HG03378 (cell line): ENCODE results near the gene EFTUD2.

Experiments used
- ATAC-seq: cut with Tn5 transposase; IDR thresholded peaks from one replicate; pipeline ENCODE4 v1.9.1; 2021; ENCODE audit warnings: mild to moderate bottlenecking, moderate library complexity; ENCODE audit not compliant: unreplicated experiment

The EFTUD2 gene

GRCh38 chr17:44911133-44912001 lies 12.1 kb upstream of the EFTUD2 start:
- ATAC-seq, result no peak

GRCh38 chr17:44910231-44911106 lies 11.2 kb upstream of the EFTUD2 start:
- ATAC-seq, result no peak

DNA sequence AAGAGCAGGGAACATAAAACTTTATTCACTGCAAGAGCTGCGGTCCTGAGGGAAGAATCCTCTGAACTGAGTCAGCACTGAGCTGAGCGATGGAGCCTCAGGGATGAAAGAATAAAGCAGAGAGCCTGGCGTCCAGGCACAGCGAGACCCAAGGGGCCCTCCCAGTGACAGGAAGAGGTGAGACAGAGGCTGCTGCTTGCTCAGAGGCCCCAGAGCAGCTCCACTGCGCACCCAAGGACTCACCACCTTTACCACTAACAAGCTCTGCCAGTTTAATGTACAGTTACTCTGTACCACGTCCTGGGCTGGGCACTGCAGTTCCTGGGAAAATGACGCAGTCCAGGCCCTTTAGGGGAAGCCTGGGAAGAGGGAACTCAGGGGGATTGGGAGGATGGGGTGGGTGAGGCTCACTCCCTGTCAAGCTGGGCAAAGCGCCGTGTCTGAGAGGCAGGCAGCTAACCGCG lies 10.5 kb upstream of the EFTUD2 start:
- ATAC-seq, result no peak

DNA sequence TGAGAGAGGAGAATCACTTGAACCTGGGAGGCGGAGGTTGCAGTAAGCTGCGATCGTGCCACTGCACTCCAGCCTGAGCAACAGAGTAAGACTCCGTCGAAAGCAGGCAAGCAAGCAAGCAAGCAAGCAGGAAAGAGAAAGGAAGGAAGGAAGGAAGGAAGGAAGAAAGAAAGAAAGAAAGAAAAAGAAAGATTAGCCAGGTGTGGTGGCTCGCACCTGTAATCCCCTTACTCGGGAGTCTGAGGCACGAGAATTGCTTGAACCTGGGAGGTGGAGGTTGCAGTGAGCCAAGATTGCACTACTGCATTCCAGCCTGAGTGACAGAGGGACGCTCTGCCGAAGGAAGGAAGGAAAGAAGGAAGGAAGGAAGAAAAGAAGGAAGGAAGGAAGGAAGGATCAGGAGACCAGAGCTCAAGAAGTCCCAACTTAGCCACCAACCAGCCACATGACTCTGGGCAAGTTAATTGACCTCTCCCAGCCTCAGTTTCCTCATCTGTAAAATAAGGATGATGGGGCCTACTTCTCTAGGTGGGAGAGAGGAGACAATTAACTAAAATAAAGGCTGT lies 9.6 kb upstream of the EFTUD2 start:
- ATAC-seq, result no peak

- ATAC-seq, result no peak
Observed at GRCh38 chr17:44907729-44908470, 8.7 kb upstream of the EFTUD2 start.

DNA sequence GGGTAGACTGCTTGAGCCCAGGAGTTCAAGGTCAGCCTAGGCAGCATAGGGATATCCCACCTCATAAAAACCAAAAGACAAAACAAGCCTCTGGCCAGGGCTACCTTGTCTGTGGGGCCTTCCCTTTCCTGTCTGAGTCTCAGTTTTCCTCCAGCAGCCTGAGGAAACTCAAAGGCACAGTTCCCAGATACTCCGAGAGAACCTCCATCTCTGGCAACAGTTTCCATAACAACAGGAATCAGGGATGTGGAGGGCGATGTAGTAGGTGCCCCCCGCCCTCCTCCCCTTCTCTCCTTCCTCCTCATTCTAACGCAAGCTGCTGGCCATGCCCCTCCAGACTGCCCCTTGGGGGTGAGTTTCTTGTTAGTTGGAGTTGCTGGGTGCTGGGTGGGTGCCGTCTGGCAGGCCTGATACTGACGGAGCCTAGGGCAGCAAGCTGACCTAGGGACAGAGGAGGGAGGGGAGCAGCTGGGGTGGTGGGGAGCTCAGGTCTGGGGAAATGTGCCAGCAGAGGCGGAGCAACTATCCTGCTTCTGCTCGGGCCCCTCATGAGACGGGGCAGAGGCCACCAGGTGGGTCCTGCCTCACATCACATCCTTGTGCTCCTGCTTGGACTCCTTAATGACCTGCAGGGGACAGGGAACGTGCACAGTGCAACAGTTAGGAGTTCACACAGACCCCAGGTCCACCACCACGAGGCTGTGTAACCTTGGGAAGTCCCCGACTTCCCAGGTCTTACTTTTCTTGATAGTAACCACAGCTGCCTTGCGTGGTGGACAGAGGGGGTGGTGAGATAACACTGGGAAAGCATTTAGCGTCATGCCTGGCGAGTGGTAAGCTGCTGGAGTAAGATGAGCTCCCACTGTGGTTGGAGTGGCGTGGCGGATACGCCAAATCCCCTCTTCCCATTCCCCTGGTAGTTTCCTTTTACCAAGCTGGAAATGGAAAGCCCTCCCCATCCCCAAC lies 7.8 kb upstream of the EFTUD2 start:
- no peak for ATAC-seq

DNA sequence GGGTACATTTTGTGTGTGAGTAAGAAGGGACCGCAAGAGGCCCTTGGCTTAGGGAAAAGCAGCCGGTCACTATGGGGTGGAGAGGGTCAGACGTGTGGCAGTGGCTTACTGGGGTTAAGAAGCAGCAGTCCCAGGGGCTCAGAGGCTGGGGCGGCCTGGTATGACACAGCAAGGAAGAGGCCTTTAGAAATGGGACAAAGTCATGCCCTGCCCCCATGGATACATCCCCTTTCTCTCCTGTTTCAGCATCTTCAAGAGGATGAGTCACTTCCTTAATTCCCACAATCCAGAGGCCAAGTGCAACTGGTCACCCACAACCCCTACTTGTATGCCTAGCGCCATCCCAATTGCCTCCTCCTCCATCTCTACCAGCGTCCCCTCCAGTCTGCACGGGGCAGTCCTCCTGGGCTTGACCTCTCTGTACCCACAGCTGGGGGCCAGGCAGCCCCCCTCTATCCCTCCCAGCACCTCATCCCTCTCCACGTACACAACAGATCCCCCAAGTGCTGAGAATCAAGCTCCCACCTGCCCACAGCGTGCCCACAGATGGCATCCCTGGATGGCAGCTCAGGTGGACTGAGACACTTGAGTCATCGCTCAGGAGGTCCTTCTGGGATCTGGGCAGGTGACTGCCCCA lies 6.9 kb upstream of the EFTUD2 start:
- no peak for ATAC-seq

DNA sequence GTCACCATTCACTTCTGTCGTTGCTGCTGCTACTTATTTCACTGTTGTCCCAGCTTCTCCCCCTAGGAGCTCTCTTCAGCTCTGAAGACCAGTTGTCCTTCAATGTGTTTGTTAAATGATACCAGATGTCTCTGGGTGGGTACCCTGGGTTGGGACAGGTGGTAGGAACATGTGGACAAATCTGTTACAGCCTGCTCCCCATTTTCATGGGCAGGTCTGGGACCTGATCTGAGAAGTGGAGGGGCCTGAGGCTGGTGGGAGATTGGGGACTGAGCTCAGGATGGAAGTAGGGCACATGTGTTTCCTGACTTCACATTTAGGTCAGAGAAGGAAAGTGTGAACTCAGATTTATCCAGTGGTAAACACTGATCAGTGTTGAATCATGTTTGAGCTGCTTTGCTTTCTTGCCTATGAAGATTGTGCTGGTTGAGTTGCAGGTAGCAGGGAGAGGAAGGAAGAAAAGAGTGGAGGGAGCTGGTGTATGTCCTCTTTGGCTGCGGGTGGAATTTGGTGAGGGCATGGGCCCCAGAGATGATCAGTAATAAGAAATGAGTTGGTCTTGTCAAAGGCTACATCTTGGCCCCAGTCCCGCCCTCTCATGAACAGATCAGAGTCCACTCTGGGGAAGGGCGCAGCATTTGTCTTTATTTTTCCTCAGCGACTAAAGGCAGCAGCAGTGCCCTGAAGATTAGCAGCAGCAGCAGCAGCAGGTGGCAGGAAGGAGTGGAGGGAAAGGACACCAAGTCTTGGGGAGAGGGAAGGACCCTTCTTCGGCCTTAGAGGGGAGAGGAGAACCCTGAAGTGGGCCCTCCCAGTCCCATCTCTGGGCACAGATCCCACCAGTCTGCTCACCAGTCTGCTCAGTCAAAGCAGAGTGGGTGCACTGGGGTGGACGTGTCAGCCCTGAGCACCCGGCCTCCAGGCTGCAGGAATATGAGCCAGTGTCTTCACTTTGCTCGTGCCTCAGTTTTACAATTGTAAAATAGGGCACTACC lies 6.1 kb upstream of the EFTUD2 start:
- no peak for ATAC-seq

- no peak for ATAC-seq
Observed at GRCh38 chr17:44904001-44904984, 5.0 kb upstream of the EFTUD2 start.

- ATAC-seq, result no peak
Observed at GRCh38 chr17:44903012-44903685, 3.9 kb upstream of the EFTUD2 start.

GRCh38 chr17:44902135-44902760 lies 3.0 kb upstream of the EFTUD2 start:
- ATAC-seq, result no peak

DNA sequence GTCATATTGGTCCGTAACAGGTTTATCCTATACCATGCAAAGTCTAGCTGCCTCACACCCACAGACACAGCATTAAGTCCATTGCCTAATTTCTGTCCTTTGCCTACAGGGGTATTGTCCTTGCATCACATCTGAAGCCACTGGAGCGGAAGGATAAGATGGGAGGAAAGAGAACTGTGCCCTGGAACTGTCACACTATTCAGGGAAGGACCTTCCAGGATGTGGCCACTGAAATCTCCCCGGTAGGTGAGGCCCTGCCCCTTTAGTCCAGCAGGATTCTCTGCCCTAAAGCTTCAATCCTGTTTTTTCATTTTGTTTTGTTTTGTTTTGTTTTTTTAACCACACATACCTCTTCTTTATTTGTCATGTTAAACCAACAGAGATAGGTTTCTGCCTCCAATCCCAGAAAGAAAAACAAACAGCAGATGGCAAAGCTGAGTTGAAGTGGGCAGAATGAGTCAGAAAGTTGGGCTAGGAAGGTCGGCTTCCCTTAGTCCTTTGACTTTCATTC lies 2.2 kb upstream of the EFTUD2 start:
- no peak for ATAC-seq

GRCh38 chr17:44900894-44901293 lies 1.6 kb upstream of the EFTUD2 start:
- ATAC-seq, result no peak

DNA sequence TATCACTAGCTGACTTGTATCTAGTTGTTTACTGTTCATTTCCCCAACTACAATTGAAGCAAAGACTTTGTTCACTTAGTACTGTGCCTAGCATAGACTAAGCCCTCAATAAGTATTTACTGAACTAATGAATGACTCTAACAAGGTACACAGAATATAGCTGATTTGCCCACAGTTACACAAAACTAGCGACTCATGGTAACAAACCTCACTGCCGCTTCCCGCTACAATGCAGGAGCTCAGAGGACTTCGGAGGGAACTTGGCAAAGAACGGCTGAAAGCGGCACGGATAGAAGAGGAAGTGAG lies 524 bp downstream of the EFTUD2 start:
- ATAC-seq, result no peak

DNA sequence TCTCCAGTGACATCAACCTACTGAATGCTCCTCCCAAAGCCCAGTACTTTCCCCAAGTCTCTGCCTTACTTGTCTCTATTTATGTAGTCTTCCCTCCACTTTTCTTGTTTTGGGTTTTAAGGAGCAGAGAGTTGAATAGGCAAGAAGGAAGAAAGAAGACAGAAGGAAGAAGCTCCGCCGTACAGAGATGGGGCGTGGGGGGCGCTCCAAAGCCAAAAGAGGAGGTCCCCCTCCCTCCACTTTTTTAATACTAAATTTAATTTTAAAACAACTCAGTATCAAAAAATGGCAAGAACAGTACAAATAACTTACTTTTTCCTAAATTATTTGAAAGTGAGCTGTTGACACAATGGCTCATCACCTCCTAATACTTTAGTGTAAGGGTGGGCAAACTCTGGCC lies 4.6 kb downstream of the EFTUD2 start:
- no peak for ATAC-seq

- ATAC-seq, result no peak
Observed at GRCh38 chr17:44892250-44892649, 7.0 kb downstream of the EFTUD2 start.
